Smooth muscle cell (in vitro differentiated cells): Measurements from ENCODE around the gene TMEM53. TPM values are rescaled to one million over a fixed set of nuclear protein-coding genes. Genes with fewer than 3 reads are reported as not detected.

Experiments
- DNase-seq: peaks from one replicate; lab custom pipeline; 2025; ENCODE audit not compliant: unreplicated experiment; lab: John Stamatoyannopoulos, UW
- H2AFZ ChIP-seq: fragments of 200-600 bp; sonication (generic); 2 replicates; pipeline ENCODE4 v1.6.0; 2016; ENCODE audit warnings: antibody characterized with exemption, low read depth, mild to moderate bottlenecking
- H3F3A ChIP-seq: fragments of 200-600 bp; sonication (generic); 2 replicates; pipeline ENCODE4 v1.6.0; 2017; ENCODE audit warnings: antibody characterized with exemption, low read depth
- H3K27ac ChIP-seq: fragments of 200-600 bp; sonication (generic); 2 replicates; pipeline ENCODE4 v1.5.1; 2016; ENCODE audit warnings: low read depth, mild to moderate bottlenecking
- H3K27me3 ChIP-seq: fragments of 200-600 bp; sonication (generic); 2 replicates; pipeline ENCODE4 v1.6.1; 2016; ENCODE audit warnings: low read depth, mild to moderate bottlenecking
- H3K36me3 ChIP-seq: fragments of 200-600 bp; sonication (generic); 2 replicates; pipeline ENCODE4 v1.5.1; 2016; ENCODE audit warnings: low read depth
- H3K4me1 ChIP-seq: fragments of 200-600 bp; sonication (generic); 2 replicates; pipeline ENCODE4 v1.5.1; 2016; ENCODE audit warnings: low read depth
- H3K4me2 ChIP-seq: fragments of 200-600 bp; sonication (generic); 2 replicates; pipeline ENCODE4 v1.6.0; 2016; ENCODE audit warnings: mild to moderate bottlenecking
- H3K4me3 ChIP-seq: fragments of 200-600 bp; sonication (generic); 2 replicates; pipeline ENCODE4 v1.5.1; 2016; ENCODE audit warnings: mild to moderate bottlenecking
- H3K79me2 ChIP-seq: fragments of 200-600 bp; sonication (generic); 2 replicates; pipeline ENCODE4 v1.6.0; 2016; ENCODE audit warnings: low read depth, mild to moderate bottlenecking
- H3K9ac ChIP-seq: fragments of 200-600 bp; sonication (generic); 2 replicates; pipeline ENCODE4 v1.6.0; 2016; ENCODE audit warnings: low read depth
- H3K9me3 ChIP-seq: fragments of 200-600 bp; sonication (generic); replicated peaks from 2 replicates; pipeline ENCODE4 v1.5.1; 2016; ENCODE audit warnings: low read depth
- H4K20me1 ChIP-seq: fragments of 200-600 bp; sonication (generic); 2 replicates; pipeline ENCODE4 v1.6.0; 2016; ENCODE audit warnings: low read depth
- CTCF ChIP-seq: fragments of 200-600 bp; sonication (generic); IDR thresholded peaks from 2 replicates; pipeline ENCODE4 v1.5.1; 2017; ENCODE audit warnings: borderline replicate concordance, mild to moderate bottlenecking, antibody characterized with exemption; ENCODE audit not compliant: insufficient read depth, poor library complexity, severe bottlenecking
- WGBS: methylation state at CpG from one replicate; pipeline ENCODE4 v1.1.7; 2016; ENCODE audit warnings: low lambda C conversion rate; 5-methylcytosine and 5-hydroxymethylcytosine counted together
- polyA plus RNA-seq: library from polyadenylated mRNA; unstranded; fragments of >200 nt; fragmentation: Nextera tagmentation; extraction: Ambion mirVana; gene quantifications from 2 replicates; pipeline ENCODE4 v1.2.1, GENCODE V29; 2016
- total RNA-seq: library from RNA; depleted of rRNA; stranded (reverse); fragments of >200 nt; gene quantifications from 2 replicates; pipeline ENCODE4 v1.2.3, GENCODE V29; 2014

Gene TMEM53
- total and polyA plus RNA-seq, 2 experiments from 2014 or later: 8.1 to 15.5 TPM

GRCh38 chr1:44609412-44609767 lies 64.9 kb downstream of the TMEM53 start:
- H3K9me3 ChIP-seq: no peaks in the 10 kb centered on the region
- no peak overlapping the region for H3K4me3 ChIP-seq
- peak; percentile 27 for TF ChIP-seq CTCF
- H3K79me2 ChIP-seq: no peaks in the 10 kb centered on the region
- no peak overlapping the region for H2AFZ ChIP-seq
- no peaks in the 10 kb centered on the region for H3F3A ChIP-seq
- no peak overlapping the region for H3K9ac ChIP-seq
- H4K20me1 ChIP-seq: no peaks in the 10 kb centered on the region
- H3K4me1 ChIP-seq: no peaks in the 10 kb centered on the region
- no peak for DNase-seq
- no peak overlapping the region for H3K4me2 ChIP-seq
- H3K27ac ChIP-seq: no peak overlapping the region
- peaks cover 6% of the 10 kb centered on the region for H3K27me3 ChIP-seq
- 37% methylated on average over 10 of the region's 10 CpGs for WGBS
- H3K36me3 ChIP-seq: no peaks in the 10 kb centered on the region

GRCh38 chr1:44608141-44608540 lies 66.1 kb downstream of the TMEM53 start:
- no peaks in the 10 kb centered on the region for H3K79me2 ChIP-seq
- no peaks in the 10 kb centered on the region for H3F3A ChIP-seq
- H3K4me2 ChIP-seq: no peak overlapping the region
- no peaks in the 10 kb centered on the region for H3K36me3 ChIP-seq
- H3K27ac ChIP-seq: no peak overlapping the region
- no peaks in the 10 kb centered on the region for H3K4me1 ChIP-seq
- peaks cover 13% of the 10 kb centered on the region for H3K27me3 ChIP-seq
- H3K4me3 ChIP-seq: no peak overlapping the region
- no peak overlapping the region for H2AFZ ChIP-seq
- DNase-seq: no peak
- WGBS: 62% methylated on average over 6 of the region's 6 CpGs
- no peaks in the 10 kb centered on the region for H4K20me1 ChIP-seq
- H3K9ac ChIP-seq: no peak overlapping the region
- peak; percentile 9 for TF ChIP-seq CTCF
- H3K9me3 ChIP-seq: no peaks in the 10 kb centered on the region

GRCh38 chr1:44606701-44607281 lies 67.5 kb downstream of the TMEM53 start:
- Histone ChIP-seq H4K20me1 (no peaks in the 10 kb centered on the region), H3K27ac (no peak overlapping the region), H3K36me3 (no peaks in the 10 kb centered on the region), H3K4me3 (no peak overlapping the region), H3K4me2 (no peak overlapping the region), H3K9ac (no peak overlapping the region), H3K79me2 (no peaks in the 10 kb centered on the region), H3K27me3 (peaks cover 27% of the 10 kb centered on the region), H3F3A (no peaks in the 10 kb centered on the region), H3K9me3 (no peaks in the 10 kb centered on the region), H3K4me1 (no peaks in the 10 kb centered on the region), H2AFZ (no peak overlapping the region)
- 93% methylated on average over 8 of the region's 8 CpGs for whole genome bisulfite sequencing
- no peak for TF ChIP-seq CTCF
- no peak for DNase-seq

GRCh38 chr1:44605914-44606615 lies 68.2 kb downstream of the TMEM53 start:
- no peak for TF ChIP-seq CTCF
- Histone ChIP-seq H3K9ac (no peak overlapping the region), H2AFZ (no peak overlapping the region), H3K27ac (no peak overlapping the region), H3K27me3 (peaks cover 34% of the 10 kb centered on the region), H3K79me2 (no peaks in the 10 kb centered on the region), H3K9me3 (no peaks in the 10 kb centered on the region), H3F3A (no peaks in the 10 kb centered on the region), H3K36me3 (no peaks in the 10 kb centered on the region), H3K4me3 (no peak overlapping the region), H4K20me1 (no peaks in the 10 kb centered on the region), H3K4me2 (no peak overlapping the region), H3K4me1 (no peaks in the 10 kb centered on the region)
- no peak for DNase-seq
- 87% methylated on average over 12 of the region's 12 CpGs for WGBS
